Neural progenitor cell (in vitro differentiated cells): ENCODE data around the gene USP14. TPM values are rescaled to one million over a fixed set of nuclear protein-coding genes. Genes with fewer than 3 reads are reported as not detected.
A peak's percentile ranks its signal among the peaks of the same experiment; 100 is the strongest.

ENCODE experiments used
- DNase-seq: peaks from one replicate; pipeline ENCODE4 v3.0.0-alpha.2; 2016; ENCODE audit warnings: low spot score
- H2AFZ ChIP-seq: fragments of 200-600 bp; sonication (generic); replicated peaks from 2 replicates; pipeline ENCODE4 v1.6.1; 2016; ENCODE audit warnings: antibody characterized with exemption
- H3F3A ChIP-seq: fragments of 200-600 bp; sonication (generic); 2 replicates; pipeline ENCODE4 v1.6.1; 2016; ENCODE audit warnings: antibody characterized with exemption, low read depth
- H3K27ac ChIP-seq: fragments of 200-600 bp; sonication (generic); 2 replicates; pipeline ENCODE4 v1.5.1; 2016; ENCODE audit warnings: mild to moderate bottlenecking
- H3K27me3 ChIP-seq: fragments of 200-600 bp; sonication (generic); 2 replicates; pipeline ENCODE4 v1.6.1; 2016; ENCODE audit warnings: mild to moderate bottlenecking, moderate library complexity
- H3K36me3 ChIP-seq: fragments of 200-600 bp; sonication (generic); 2 replicates; pipeline ENCODE4 v1.5.1; 2016
- H3K4me1 ChIP-seq: fragments of 200-600 bp; sonication (generic); 2 replicates; pipeline ENCODE4 v1.6.1; 2016; ENCODE audit warnings: mixed run types
- H3K4me2 ChIP-seq: fragments of 200-600 bp; sonication (generic); 2 replicates; pipeline ENCODE4 v1.6.1; 2016
- H3K4me3 ChIP-seq: fragments of 200-600 bp; sonication (generic); 2 replicates; pipeline ENCODE4 v1.5.1; 2016
- H3K79me2 ChIP-seq: fragments of 200-600 bp; sonication (generic); 2 replicates; pipeline ENCODE4 v1.6.1; 2016; ENCODE audit warnings: low read depth
- H3K9ac ChIP-seq: fragments of 200-600 bp; sonication (generic); 2 replicates; pipeline ENCODE4 v1.6.1; 2016
- H3K9me3 ChIP-seq: fragments of 200-600 bp; sonication (generic); 2 replicates; pipeline ENCODE4 v1.5.1; 2016; ENCODE audit warnings: low read depth
- H4K20me1 ChIP-seq: fragments of 200-600 bp; sonication (generic); 2 replicates; pipeline ENCODE4 v1.6.1; 2016; ENCODE audit warnings: low read depth
- H3K27ac Mint-ChIP-seq: 3 replicates; pipeline ENCODE4 v1.8.0; 2021; ENCODE audit warnings: mixed read lengths
- H3K27me3 Mint-ChIP-seq: 2 replicates; pipeline ENCODE4 v1.8.0; 2022; ENCODE audit warnings: low read depth, mild to moderate bottlenecking, inconsistent platforms, moderate library complexity, mixed read lengths; ENCODE audit not compliant: insufficient read depth
- H3K36me3 Mint-ChIP-seq: 3 replicates; pipeline ENCODE4 v1.8.0; 2021; ENCODE audit warnings: mixed read lengths
- H3K4me1 Mint-ChIP-seq: 3 replicates; pipeline ENCODE4 v1.8.0; 2021; ENCODE audit warnings: mixed read lengths
- H3K4me3 Mint-ChIP-seq: 3 replicates; pipeline ENCODE4 v1.8.0; 2021; ENCODE audit warnings: mild to moderate bottlenecking, moderate library complexity, mixed read lengths
- H3K9me3 Mint-ChIP-seq: 3 replicates; pipeline ENCODE4 v1.8.0; 2020; ENCODE audit warnings: mixed read lengths
- EZH2 ChIP-seq: fragments of 200-600 bp; sonication (generic); IDR thresholded peaks from 2 replicates; pipeline ENCODE4 v1.6.1; 2017; ENCODE audit warnings: antibody characterized with exemption, mild to moderate bottlenecking, moderate library complexity
- EZH2phosphoT487 ChIP-seq: fragments of 200-600 bp; sonication (generic); IDR thresholded peaks from 2 replicates; pipeline ENCODE4 v1.6.1; 2017; ENCODE audit warnings: antibody characterized with exemption
- total RNA-seq: library from RNA; depleted of rRNA; stranded (reverse); fragments of >200 nt; gene quantifications from 2 replicates; pipeline ENCODE4 v1.2.3, GENCODE V29; 2015; ENCODE audit warnings: low replicate concordance
- TF ChIP-seq, protein P1 (sequence below): fragments of 200-600 bp; sonication (generic); IDR thresholded peaks from 2 replicates; pipeline ENCODE4 v1.5.1; 2017; ENCODE audit warnings: antibody characterized with exemption, mild to moderate bottlenecking

Gene USP14
- total RNA-seq, 1 donor from 2014 or later: 38.9 TPM

DNA sequence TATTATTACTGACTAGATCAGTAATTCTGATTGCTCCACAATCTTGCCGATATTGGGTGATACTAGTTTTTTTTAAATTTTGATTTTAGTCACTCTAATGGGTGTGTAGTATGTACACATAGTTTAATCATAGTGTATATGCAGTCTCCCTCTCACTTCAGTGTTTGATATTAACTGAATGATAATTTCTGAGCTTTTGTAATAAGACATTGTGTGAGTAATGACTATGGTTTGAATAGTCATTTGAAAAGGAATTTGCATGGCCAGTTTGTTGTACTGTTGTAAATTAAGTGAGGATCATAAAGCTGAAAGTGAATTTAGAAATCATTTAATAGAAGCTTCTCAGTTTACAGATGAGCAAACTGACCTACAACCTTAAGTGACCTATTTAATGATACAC lies 33.4 kb downstream of the USP14 start:
- H3F3A ChIP-seq: peaks cover 4% of the 10 kb centered on the region
- Mint-ChIP-seq H3K4me1 (no peaks in the 10 kb centered on the region), H3K4me3 (no peak overlapping the region), H3K27ac (no peak overlapping the region), H3K9me3 (no peaks in the 10 kb centered on the region), H3K36me3 (peaks cover 10% of the 10 kb centered on the region), H3K27me3 (no peaks in the 10 kb centered on the region)
- DNase-seq: no peak
- no peaks in the 10 kb centered on the region for H3K27me3 ChIP-seq
- no peaks in the 10 kb centered on the region for H3K4me1 ChIP-seq
- H3K27ac ChIP-seq: no peak overlapping the region
- H2AFZ ChIP-seq: no peak overlapping the region
- H3K36me3 ChIP-seq: no peaks in the 10 kb centered on the region
- peaks cover 54% of the 10 kb centered on the region for H3K79me2 ChIP-seq
- H3K4me2 ChIP-seq: no peak overlapping the region
- no peaks in the 10 kb centered on the region for H3K9me3 ChIP-seq
- no peak for TF ChIP-seq EZH2phosphoT487
- TF ChIP-seq EZH2: no peak
- TF ChIP-seq, protein P1, sequence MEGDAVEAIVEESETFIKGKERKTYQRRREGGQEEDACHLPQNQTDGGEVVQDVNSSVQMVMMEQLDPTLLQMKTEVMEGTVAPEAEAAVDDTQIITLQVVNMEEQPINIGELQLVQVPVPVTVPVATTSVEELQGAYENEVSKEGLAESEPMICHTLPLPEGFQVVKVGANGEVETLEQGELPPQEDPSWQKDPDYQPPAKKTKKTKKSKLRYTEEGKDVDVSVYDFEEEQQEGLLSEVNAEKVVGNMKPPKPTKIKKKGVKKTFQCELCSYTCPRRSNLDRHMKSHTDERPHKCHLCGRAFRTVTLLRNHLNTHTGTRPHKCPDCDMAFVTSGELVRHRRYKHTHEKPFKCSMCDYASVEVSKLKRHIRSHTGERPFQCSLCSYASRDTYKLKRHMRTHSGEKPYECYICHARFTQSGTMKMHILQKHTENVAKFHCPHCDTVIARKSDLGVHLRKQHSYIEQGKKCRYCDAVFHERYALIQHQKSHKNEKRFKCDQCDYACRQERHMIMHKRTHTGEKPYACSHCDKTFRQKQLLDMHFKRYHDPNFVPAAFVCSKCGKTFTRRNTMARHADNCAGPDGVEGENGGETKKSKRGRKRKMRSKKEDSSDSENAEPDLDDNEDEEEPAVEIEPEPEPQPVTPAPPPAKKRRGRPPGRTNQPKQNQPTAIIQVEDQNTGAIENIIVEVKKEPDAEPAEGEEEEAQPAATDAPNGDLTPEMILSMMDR: no peak
- H3K4me3 ChIP-seq: no peak overlapping the region
- no peak overlapping the region for H3K9ac ChIP-seq
- peaks cover 19% of the 10 kb centered on the region for H4K20me1 ChIP-seq

DNA sequence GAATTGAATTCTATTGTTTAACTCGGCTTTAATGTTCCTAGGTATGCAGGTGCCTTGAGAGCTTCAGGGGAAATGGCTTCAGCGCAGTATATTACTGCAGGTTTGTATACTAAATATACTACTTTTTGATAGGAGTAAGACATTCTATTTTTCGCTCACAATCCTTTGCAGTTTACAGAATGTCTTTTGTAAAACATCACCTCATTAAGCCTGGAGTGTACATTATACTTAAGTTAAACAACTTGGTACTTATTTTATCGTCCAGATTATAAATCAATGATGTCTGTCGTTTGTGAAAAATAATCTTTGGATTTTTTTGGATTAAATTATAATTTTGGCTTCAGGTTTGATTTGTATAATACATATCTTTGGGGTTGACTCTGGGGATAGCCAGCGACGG lies 34.4 kb downstream of the USP14 start:
- H3K4me1 ChIP-seq: no peaks in the 10 kb centered on the region
- H3K9ac ChIP-seq: no peak overlapping the region
- TF ChIP-seq EZH2phosphoT487 (no peak), EZH2 (no peak)
- TF ChIP-seq, protein P1: no peak
- H2AFZ ChIP-seq: no peak overlapping the region
- peaks cover 43% of the 10 kb centered on the region for H3K79me2 ChIP-seq
- no peak for DNase-seq
- H3K36me3 ChIP-seq: peaks cover 7% of the 10 kb centered on the region
- Mint-ChIP-seq H3K9me3 (no peaks in the 10 kb centered on the region), H3K36me3 (peaks cover 17% of the 10 kb centered on the region), H3K27ac (no peak overlapping the region), H3K27me3 (no peaks in the 10 kb centered on the region), H3K4me1 (no peaks in the 10 kb centered on the region), H3K4me3 (no peak overlapping the region)
- no peak overlapping the region for H3K27ac ChIP-seq
- peaks cover 4% of the 10 kb centered on the region for H3F3A ChIP-seq
- no peaks in the 10 kb centered on the region for H3K9me3 ChIP-seq
- H4K20me1 ChIP-seq: peaks cover 18% of the 10 kb centered on the region
- no peaks in the 10 kb centered on the region for H3K27me3 ChIP-seq
- no peak overlapping the region for H3K4me3 ChIP-seq
- H3K4me2 ChIP-seq: no peak overlapping the region

DNA sequence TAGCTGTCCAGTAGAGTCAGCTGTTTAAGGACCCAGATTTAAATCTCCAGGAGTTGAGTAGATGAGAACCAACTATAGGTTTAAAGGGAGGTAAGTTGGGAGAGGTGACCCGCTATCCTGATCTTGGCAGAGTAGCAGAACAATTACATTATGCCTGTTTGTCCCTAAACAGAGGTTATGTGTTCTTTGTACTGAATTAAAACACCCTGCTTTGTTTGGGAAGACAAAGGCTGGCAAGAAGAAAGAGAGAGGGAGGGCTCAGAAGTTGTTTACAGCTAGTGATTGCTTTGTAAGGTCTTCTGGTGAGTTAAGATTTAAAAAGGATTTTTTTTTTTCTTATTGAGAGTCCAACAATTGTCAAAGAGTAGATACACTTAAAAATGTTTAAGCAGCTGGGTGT lies 37.3 kb downstream of the USP14 start:
- DNase-seq: peak; percentile 21
- peak overlapping the region; percentile 19 for H3K27ac ChIP-seq
- H3K36me3 ChIP-seq: peaks cover 21% of the 10 kb centered on the region
- no peak overlapping the region for H3K4me3 ChIP-seq
- no peak overlapping the region for H3K27ac Mint-ChIP-seq
- peaks cover 12% of the 10 kb centered on the region for H4K20me1 ChIP-seq
- H3F3A ChIP-seq: peaks cover 4% of the 10 kb centered on the region
- no peaks in the 10 kb centered on the region for H3K4me1 ChIP-seq
- no peaks in the 10 kb centered on the region for H3K9me3 Mint-ChIP-seq
- H3K4me2 ChIP-seq: no peak overlapping the region
- H3K36me3 Mint-ChIP-seq: peaks cover 23% of the 10 kb centered on the region
- no peaks in the 10 kb centered on the region for H3K4me1 Mint-ChIP-seq
- TF ChIP-seq, protein P1: no peak
- TF ChIP-seq EZH2 (no peak), EZH2phosphoT487 (no peak)
- H2AFZ ChIP-seq: no peak overlapping the region
- H3K27me3 ChIP-seq: no peaks in the 10 kb centered on the region
- H3K4me3 Mint-ChIP-seq: no peak overlapping the region
- H3K9ac ChIP-seq: no peak overlapping the region
- no peaks in the 10 kb centered on the region for H3K9me3 ChIP-seq
- H3K79me2 ChIP-seq: peaks cover 16% of the 10 kb centered on the region
- H3K27me3 Mint-ChIP-seq: no peaks in the 10 kb centered on the region
